ENCODE measurements around the gene CCDC141. TPM values are rescaled to one million over a fixed set of nuclear protein-coding genes. Genes with fewer than 3 reads are reported as not detected.

CCDC141 gene
- total RNA-seq, 2 donors from 2014 or later = 0.42 to 1.0 TPM

GRCh38 chr2:178783889-178784288 is 266.0 kb downstream of the CCDC141 start:
- H3K4me3 ChIP-seq = no peak overlapping the region
- no peaks in the 10 kb centered on the region for H3K4me1 ChIP-seq
- no peaks in the 10 kb centered on the region for H3K9me3 ChIP-seq
- TF ChIP-seq, protein P1, sequence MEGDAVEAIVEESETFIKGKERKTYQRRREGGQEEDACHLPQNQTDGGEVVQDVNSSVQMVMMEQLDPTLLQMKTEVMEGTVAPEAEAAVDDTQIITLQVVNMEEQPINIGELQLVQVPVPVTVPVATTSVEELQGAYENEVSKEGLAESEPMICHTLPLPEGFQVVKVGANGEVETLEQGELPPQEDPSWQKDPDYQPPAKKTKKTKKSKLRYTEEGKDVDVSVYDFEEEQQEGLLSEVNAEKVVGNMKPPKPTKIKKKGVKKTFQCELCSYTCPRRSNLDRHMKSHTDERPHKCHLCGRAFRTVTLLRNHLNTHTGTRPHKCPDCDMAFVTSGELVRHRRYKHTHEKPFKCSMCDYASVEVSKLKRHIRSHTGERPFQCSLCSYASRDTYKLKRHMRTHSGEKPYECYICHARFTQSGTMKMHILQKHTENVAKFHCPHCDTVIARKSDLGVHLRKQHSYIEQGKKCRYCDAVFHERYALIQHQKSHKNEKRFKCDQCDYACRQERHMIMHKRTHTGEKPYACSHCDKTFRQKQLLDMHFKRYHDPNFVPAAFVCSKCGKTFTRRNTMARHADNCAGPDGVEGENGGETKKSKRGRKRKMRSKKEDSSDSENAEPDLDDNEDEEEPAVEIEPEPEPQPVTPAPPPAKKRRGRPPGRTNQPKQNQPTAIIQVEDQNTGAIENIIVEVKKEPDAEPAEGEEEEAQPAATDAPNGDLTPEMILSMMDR (IDR thresholded peaks at IDR 0.05) = no peak
- no peak overlapping the region for H3K27ac ChIP-seq
- intact Hi-C loops (cut with DNase I) = no loop called here
- no peaks in the 10 kb centered on the region for H3K27me3 ChIP-seq
- no peaks in the 10 kb centered on the region for H3K36me3 ChIP-seq
- no peak for DNase-seq
- no peak overlapping the region for H3K9ac ChIP-seq (ENCODE audit: low read depth in 2 of 2, low read length in 2 of 2)

DNA sequence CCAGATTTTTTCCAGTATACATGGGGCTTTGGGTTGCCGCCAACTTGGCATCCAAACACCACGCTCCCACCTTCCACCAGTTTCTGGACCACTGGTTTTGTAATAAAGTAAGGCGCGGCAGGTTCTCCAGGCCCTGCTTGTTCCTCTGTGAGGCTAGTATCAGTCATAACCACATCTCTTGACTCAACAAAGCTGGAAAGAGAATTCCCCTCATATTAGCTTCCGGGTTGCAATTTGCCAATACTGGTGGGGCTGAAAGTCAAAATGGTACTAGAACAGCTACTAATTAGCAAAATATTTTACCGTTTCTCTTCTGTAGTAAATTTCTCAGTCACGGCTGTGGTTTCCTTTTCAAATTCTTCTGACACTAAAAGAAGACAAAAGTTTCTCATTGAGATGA is 267.7 kb downstream of the CCDC141 start:
- Histone ChIP-seq H3K36me3 (no peaks in the 10 kb centered on the region), H3K4me3 (no peak overlapping the region), H3K4me1 (no peaks in the 10 kb centered on the region), H3K9ac (ENCODE audit: low read depth in 2 of 2, low read length in 2 of 2) (no peak overlapping the region), H3K27me3 (no peaks in the 10 kb centered on the region), H3K27ac (no peak overlapping the region), H3K9me3 (no peaks in the 10 kb centered on the region)
- DNase-seq = no peak
- intact Hi-C loops (cut with DNase I) = no loop called here
- TF ChIP-seq, protein P1 (IDR thresholded peaks at IDR 0.05) = no peak

Other genes starting within 250 kb of the CCDC141 start
- 1 to 10 TPM in 1 of 2 donors, under 1 TPM in 1; 0.99 to 1.8 TPM for gene TTN, start 242.7 kb downstream of the CCDC141 start, total RNA-seq
- 10 to 100 TPM; 25.5 to 41.3 TPM for gene SESTD1, start 214.7 kb upstream of the CCDC141 start, total RNA-seq